ENCODE measurements around the gene ITSN1. TPM values are rescaled to one million over a fixed set of nuclear protein-coding genes. Genes with fewer than 3 reads are reported as not detected.
A peak's percentile ranks its signal among the peaks of the same experiment; 100 is the strongest.

The ITSN1 gene
- total RNA-seq, 1 donor from 2014 or later, result 116 TPM

GRCh38 chr21:33808715-33809367 is 166.5 kb downstream of the ITSN1 start:
- Mint-ChIP-seq H3K9me3 (ENCODE audit: low read depth) (no peaks in the 10 kb centered on the region), H3K36me3 (ENCODE audit: insufficient read depth) (peaks cover 14% of the 10 kb centered on the region), H3K4me3 (ENCODE audit: low read depth) (no peak overlapping the region), H3K27me3 (no peaks in the 10 kb centered on the region), H3K27ac (no peak overlapping the region), H3K4me1 (ENCODE audit: low read depth) (peaks cover 3% of the 10 kb centered on the region)
- DNase-seq (ENCODE audit: low spot score, unreplicated experiment), result no peak
- TF ChIP-seq, protein P1, sequence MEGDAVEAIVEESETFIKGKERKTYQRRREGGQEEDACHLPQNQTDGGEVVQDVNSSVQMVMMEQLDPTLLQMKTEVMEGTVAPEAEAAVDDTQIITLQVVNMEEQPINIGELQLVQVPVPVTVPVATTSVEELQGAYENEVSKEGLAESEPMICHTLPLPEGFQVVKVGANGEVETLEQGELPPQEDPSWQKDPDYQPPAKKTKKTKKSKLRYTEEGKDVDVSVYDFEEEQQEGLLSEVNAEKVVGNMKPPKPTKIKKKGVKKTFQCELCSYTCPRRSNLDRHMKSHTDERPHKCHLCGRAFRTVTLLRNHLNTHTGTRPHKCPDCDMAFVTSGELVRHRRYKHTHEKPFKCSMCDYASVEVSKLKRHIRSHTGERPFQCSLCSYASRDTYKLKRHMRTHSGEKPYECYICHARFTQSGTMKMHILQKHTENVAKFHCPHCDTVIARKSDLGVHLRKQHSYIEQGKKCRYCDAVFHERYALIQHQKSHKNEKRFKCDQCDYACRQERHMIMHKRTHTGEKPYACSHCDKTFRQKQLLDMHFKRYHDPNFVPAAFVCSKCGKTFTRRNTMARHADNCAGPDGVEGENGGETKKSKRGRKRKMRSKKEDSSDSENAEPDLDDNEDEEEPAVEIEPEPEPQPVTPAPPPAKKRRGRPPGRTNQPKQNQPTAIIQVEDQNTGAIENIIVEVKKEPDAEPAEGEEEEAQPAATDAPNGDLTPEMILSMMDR (IDR thresholded peaks at IDR 0.05; ENCODE audit: unreplicated experiment), result no peak

DNA sequence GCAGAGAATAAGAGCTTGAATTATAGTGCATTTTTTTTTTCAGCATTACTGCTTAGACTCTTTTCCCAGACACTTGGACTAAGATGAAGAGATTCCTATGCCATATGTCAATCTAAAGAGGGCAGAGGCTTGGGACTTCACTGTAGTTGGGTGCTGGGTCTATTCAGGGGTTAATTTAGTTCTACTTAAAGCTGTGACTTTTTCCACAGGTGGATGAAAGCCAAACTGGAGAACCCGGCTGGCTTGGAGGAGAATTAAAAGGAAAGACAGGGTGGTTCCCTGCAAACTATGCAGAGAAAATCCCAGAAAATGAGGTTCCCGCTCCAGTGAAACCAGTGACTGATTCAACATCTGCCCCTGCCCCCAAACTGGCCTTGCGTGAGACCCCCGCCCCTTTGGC is 168.5 kb downstream of the ITSN1 start:
- Mint-ChIP-seq H3K27ac (no peak overlapping the region), H3K4me1 (ENCODE audit: low read depth) (peaks cover 5% of the 10 kb centered on the region), H3K27me3 (no peaks in the 10 kb centered on the region), H3K4me3 (ENCODE audit: low read depth) (no peak overlapping the region), H3K36me3 (ENCODE audit: insufficient read depth) (peaks cover 19% of the 10 kb centered on the region), H3K9me3 (ENCODE audit: low read depth) (no peaks in the 10 kb centered on the region)
- no peak for DNase-seq (ENCODE audit: low spot score, unreplicated experiment)
- TF ChIP-seq, protein P1 (IDR thresholded peaks at IDR 0.05; ENCODE audit: unreplicated experiment), result no peak

GRCh38 chr21:33811167-33812010 is 169.1 kb downstream of the ITSN1 start:
- Mint-ChIP-seq H3K4me1 (ENCODE audit: low read depth) (peaks cover 5% of the 10 kb centered on the region), H3K9me3 (ENCODE audit: low read depth) (no peaks in the 10 kb centered on the region), H3K36me3 (ENCODE audit: insufficient read depth) (peaks cover 21% of the 10 kb centered on the region), H3K27me3 (no peaks in the 10 kb centered on the region), H3K27ac (no peak overlapping the region), H3K4me3 (ENCODE audit: low read depth) (no peak overlapping the region)
- no peak for DNase-seq (ENCODE audit: low spot score, unreplicated experiment)
- TF ChIP-seq, protein P1 (IDR thresholded peaks at IDR 0.05; ENCODE audit: unreplicated experiment), result no peak

GRCh38 chr21:33813832-33814365 is 171.6 kb downstream of the ITSN1 start:
- no peaks in the 10 kb centered on the region for H3K27me3 Mint-ChIP-seq
- H3K4me1 Mint-ChIP-seq (ENCODE audit: low read depth), result peaks cover 2% of the 10 kb centered on the region
- peak overlapping the region; percentile 82 for H3K27ac Mint-ChIP-seq
- no peak for DNase-seq (ENCODE audit: low spot score, unreplicated experiment)
- no peaks in the 10 kb centered on the region for H3K9me3 Mint-ChIP-seq (ENCODE audit: low read depth)
- peaks cover 29% of the 10 kb centered on the region for H3K36me3 Mint-ChIP-seq (ENCODE audit: insufficient read depth)
- TF ChIP-seq, protein P1 (IDR thresholded peaks at IDR 0.05; ENCODE audit: unreplicated experiment), result no peak
- H3K4me3 Mint-ChIP-seq (ENCODE audit: low read depth), result no peak overlapping the region

DNA sequence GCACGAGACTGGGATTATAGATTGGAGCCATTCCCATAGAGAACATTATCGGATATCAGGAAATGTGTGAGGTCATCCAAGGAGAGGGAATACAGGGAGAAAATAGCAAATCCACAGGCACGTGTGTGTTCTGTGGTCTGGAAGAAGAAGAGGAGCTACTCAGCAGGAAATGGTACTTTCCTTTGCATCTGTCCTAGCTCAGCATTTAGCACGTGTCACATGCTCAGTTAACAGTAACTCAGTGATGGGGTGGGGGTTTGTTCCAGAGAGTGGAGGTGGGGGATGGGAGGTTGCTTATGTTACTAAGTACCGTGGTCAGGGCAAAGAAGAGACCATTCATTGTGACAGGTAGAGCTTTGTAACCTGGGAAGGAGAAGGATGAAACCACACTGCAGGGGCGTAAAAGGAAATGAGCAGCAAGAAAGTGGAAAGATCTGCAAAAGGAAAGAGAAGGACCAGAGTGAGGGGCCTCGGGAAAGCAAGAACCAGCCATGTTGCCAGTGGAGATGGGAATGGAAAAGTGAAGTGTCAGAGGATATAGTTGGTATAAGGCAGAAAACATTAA is 172.9 kb downstream of the ITSN1 start:
- peak overlapping the region; percentile 82 for H3K27ac Mint-ChIP-seq

More for the DNA sequence above, 172.9 kb downstream of the ITSN1 start:
- Mint-ChIP-seq H3K4me1 (ENCODE audit: low read depth) (peaks cover 4% of the 10 kb centered on the region), H3K27me3 (no peaks in the 10 kb centered on the region), H3K4me3 (ENCODE audit: low read depth) (no peak overlapping the region), H3K9me3 (ENCODE audit: low read depth) (no peaks in the 10 kb centered on the region), H3K36me3 (ENCODE audit: insufficient read depth) (peaks cover 30% of the 10 kb centered on the region)
- no peak for DNase-seq (ENCODE audit: low spot score, unreplicated experiment)
- TF ChIP-seq, protein P1 (IDR thresholded peaks at IDR 0.05; ENCODE audit: unreplicated experiment), result no peak
